ENCODE measurements around the gene SCYL1. TPM values are rescaled to one million over a fixed set of nuclear protein-coding genes. Genes with fewer than 3 reads are reported as not detected.

SCYL1 gene
- total and polyA plus RNA-seq, 2 experiments from 2014 or later = 146 to 168 TPM

GRCh38 chr11:65580031-65580692 is 55.3 kb downstream of the SCYL1 start:
- Histone ChIP-seq H3K9me3 (ENCODE audit: low read depth) (no peaks in the 10 kb centered on the region), H3K4me3 (no peak overlapping the region), H3K36me3 (no peaks in the 10 kb centered on the region), H3K4me1 (ENCODE audit: low read depth) (peaks cover 8% of the 10 kb centered on the region), H3K27ac (no peak overlapping the region), H3K27me3 (peaks cover 39% of the 10 kb centered on the region)
- DNase-seq (ENCODE audit: low read depth in 1 of 2, low spot score in 1 of 2) = no peak
- no peak for TF ChIP-seq CTCF (IDR thresholded peaks at IDR 0.05; ENCODE audit: low read depth, low read length)

- Histone ChIP-seq H3K27me3 (peaks cover 43% of the 10 kb centered on the region), H3K4me1 (ENCODE audit: low read depth) (peaks cover 8% of the 10 kb centered on the region), H3K27ac (no peak overlapping the region), H3K36me3 (no peaks in the 10 kb centered on the region), H3K4me3 (no peak overlapping the region), H3K9me3 (ENCODE audit: low read depth) (no peaks in the 10 kb centered on the region)
- no peak for DNase-seq (ENCODE audit: low read depth in 1 of 2, low spot score in 1 of 2)
- no peak for TF ChIP-seq CTCF (IDR thresholded peaks at IDR 0.05; ENCODE audit: low read depth, low read length)
Observed at GRCh38 chr11:65580756-65581155, 55.9 kb downstream of the SCYL1 start.

- DNase-seq (ENCODE audit: low read depth in 1 of 2, low spot score in 1 of 2) = no peak
- TF ChIP-seq CTCF (IDR thresholded peaks at IDR 0.05; ENCODE audit: low read depth, low read length) = no peak
- Histone ChIP-seq H3K27me3 (peaks cover 45% of the 10 kb centered on the region), H3K9me3 (ENCODE audit: low read depth) (no peaks in the 10 kb centered on the region), H3K4me1 (ENCODE audit: low read depth) (peaks cover 3% of the 10 kb centered on the region), H3K36me3 (no peaks in the 10 kb centered on the region), H3K27ac (no peak overlapping the region), H3K4me3 (no peak overlapping the region)
Observed at GRCh38 chr11:65581928-65582327, 57.0 kb downstream of the SCYL1 start.

GRCh38 chr11:65583589-65583988 is 58.7 kb downstream of the SCYL1 start:
- DNase-seq (ENCODE audit: low read depth in 1 of 2, low spot score in 1 of 2) = no peak
- Histone ChIP-seq H3K4me1 (ENCODE audit: low read depth) (peaks cover 17% of the 10 kb centered on the region), H3K27ac (no peak overlapping the region), H3K27me3 (peaks cover 45% of the 10 kb centered on the region), H3K36me3 (no peaks in the 10 kb centered on the region), H3K4me3 (no peak overlapping the region), H3K9me3 (ENCODE audit: low read depth) (no peaks in the 10 kb centered on the region)
- TF ChIP-seq CTCF (IDR thresholded peaks at IDR 0.05; ENCODE audit: low read depth, low read length) = no peak

- H3K9me3 ChIP-seq (ENCODE audit: low read depth) = no peaks in the 10 kb centered on the region
- H3K27me3 ChIP-seq = peaks cover 45% of the 10 kb centered on the region
- H3K27ac ChIP-seq = no peak overlapping the region
- TF ChIP-seq CTCF (IDR thresholded peaks at IDR 0.05; ENCODE audit: low read depth, low read length) = no peak
- DNase-seq (ENCODE audit: low read depth in 1 of 2, low spot score in 1 of 2) = no peak
- H3K4me1 ChIP-seq (ENCODE audit: low read depth) = peaks cover 17% of the 10 kb centered on the region
- H3K4me3 ChIP-seq = no peak overlapping the region
- no peaks in the 10 kb centered on the region for H3K36me3 ChIP-seq
Observed at GRCh38 chr11:65584106-65584505, 59.2 kb downstream of the SCYL1 start.
